HL-60 (cell line): ENCODE data around the gene SLC25A21.

Experiments
- DNase-seq, 2 experiments: peaks; one replicate each; pipeline ENCODE4 v3.0.0-alpha.2; 2010 to 2020; ENCODE audit warnings: low read depth in 1 of 2, low spot score in 1 of 2
- H3K27ac ChIP-seq: fragments of 250-450 bp; sonication (Bioruptor Pico); replicated peaks from 2 replicates; pipeline ENCODE4 v1.5.1; 2020; ENCODE audit warnings: mild to moderate bottlenecking, moderate library complexity
- H3K27me3 ChIP-seq: fragments of 250-450 bp; sonication (Bioruptor Pico); 2 replicates; pipeline ENCODE4 v1.5.1; 2021; ENCODE audit warnings: mild to moderate bottlenecking, moderate library complexity; ENCODE audit not compliant: insufficient read depth, poor library complexity, severe bottlenecking
- H3K4me3 ChIP-seq: replicated peaks from 2 replicates; pipeline ENCODE4 v1.5.1; 2011; ENCODE audit warnings: mild to moderate bottlenecking, control low read depth, low read length; ENCODE audit not compliant: insufficient read depth
- CTCF ChIP-seq: IDR thresholded peaks from one replicate; pipeline ENCODE4 v1.5.1; 2011; ENCODE audit warnings: low read length, control low read depth, inconsistent platforms; ENCODE audit not compliant: insufficient read depth
- GABPA ChIP-seq: IDR thresholded peaks from 2 replicates; pipeline ENCODE4 v1.6.1; 2012; ENCODE audit warnings: low read depth
- POLR2AphosphoS5 ChIP-seq: IDR thresholded peaks from 2 replicates; pipeline ENCODE4 v1.6.1; 2012; ENCODE audit warnings: low read depth
- REST ChIP-seq: IDR thresholded peaks from 2 replicates; pipeline ENCODE4 v1.6.1; 2012; ENCODE audit warnings: low read depth; ENCODE audit not compliant: insufficient replicate concordance
- SPI1 ChIP-seq: IDR thresholded peaks from 2 replicates; pipeline ENCODE4 v1.6.1; 2012; ENCODE audit warnings: low read depth, mild to moderate bottlenecking, borderline replicate concordance

SLC25A21 gene

GRCh38 chr14:36690311-36691040, 481.9 kb downstream of the SLC25A21 start:
- Histone ChIP-seq H3K27ac (no peak overlapping the region), H3K27me3 (no peaks in the 10 kb centered on the region), H3K4me3 (no peak overlapping the region)
- DNase-seq, result no peak
- TF ChIP-seq POLR2AphosphoS5 (no peak), CTCF (no peak), SPI1 (no peak), GABPA (no peak), REST (no peak)

- peaks cover 4% of the 10 kb centered on the region for H3K27me3 ChIP-seq
- H3K4me3 ChIP-seq, result no peak overlapping the region
- TF ChIP-seq CTCF (no peak), SPI1 (no peak), POLR2AphosphoS5 (no peak), REST (no peak)
- H3K27ac ChIP-seq, result no peak overlapping the region
- no peak for DNase-seq
Observed at GRCh38 chr14:36684946-36685345, 487.5 kb downstream of the SLC25A21 start.

- no peak for DNase-seq
- H3K27me3 ChIP-seq, result peaks cover 4% of the 10 kb centered on the region
- TF ChIP-seq GABPA (no peak), REST (no peak), SPI1 (no peak), POLR2AphosphoS5 (no peak), CTCF (no peak)
- H3K4me3 ChIP-seq, result no peak overlapping the region
- H3K27ac ChIP-seq, result no peak overlapping the region
Observed at GRCh38 chr14:36683083-36683724, 489.2 kb downstream of the SLC25A21 start.
